ENCODE data around the gene LIMS1.

The LIMS1 gene

DNA sequence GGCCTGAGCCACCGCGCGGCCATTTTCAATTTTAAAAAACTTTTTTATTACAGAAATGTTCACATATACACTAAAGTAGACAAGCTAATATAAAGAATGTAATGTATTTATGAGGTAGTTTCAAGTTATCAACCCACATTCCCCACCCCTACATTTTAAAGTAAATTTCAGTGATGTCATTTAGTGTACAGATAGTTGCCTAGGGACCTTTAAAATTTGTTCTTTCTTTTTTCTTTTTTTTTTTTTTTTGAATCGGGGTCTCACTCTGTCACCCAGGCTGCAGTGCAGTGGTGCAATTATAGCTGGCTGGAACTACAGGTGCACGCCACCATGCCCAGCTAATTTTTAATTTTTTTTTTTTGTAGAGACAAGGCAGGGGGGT lies 2.6 kb upstream of the LIMS1 start:
- no peak overlapping the region for H3K9ac ChIP-seq
- H3K9me3 ChIP-seq = no peaks in the 10 kb centered on the region
- no peak overlapping the region for H3K4me3 ChIP-seq
- no peak overlapping the region for H3K27ac ChIP-seq
- no peaks in the 10 kb centered on the region for H3K36me3 ChIP-seq
- H3K4me1 ChIP-seq = peaks cover 40% of the 10 kb centered on the region
- peak overlapping the region; percentile 58; the same call in 1 of the 2 replicates for H3K4me2 ChIP-seq
- peaks cover 18% of the 10 kb centered on the region for H4K20me1 ChIP-seq
- TF ChIP-seq Cebpa-rat (IDR thresholded peaks at IDR 0.05) = no peak
- H3K27me3 ChIP-seq = no peaks in the 10 kb centered on the region

DNA sequence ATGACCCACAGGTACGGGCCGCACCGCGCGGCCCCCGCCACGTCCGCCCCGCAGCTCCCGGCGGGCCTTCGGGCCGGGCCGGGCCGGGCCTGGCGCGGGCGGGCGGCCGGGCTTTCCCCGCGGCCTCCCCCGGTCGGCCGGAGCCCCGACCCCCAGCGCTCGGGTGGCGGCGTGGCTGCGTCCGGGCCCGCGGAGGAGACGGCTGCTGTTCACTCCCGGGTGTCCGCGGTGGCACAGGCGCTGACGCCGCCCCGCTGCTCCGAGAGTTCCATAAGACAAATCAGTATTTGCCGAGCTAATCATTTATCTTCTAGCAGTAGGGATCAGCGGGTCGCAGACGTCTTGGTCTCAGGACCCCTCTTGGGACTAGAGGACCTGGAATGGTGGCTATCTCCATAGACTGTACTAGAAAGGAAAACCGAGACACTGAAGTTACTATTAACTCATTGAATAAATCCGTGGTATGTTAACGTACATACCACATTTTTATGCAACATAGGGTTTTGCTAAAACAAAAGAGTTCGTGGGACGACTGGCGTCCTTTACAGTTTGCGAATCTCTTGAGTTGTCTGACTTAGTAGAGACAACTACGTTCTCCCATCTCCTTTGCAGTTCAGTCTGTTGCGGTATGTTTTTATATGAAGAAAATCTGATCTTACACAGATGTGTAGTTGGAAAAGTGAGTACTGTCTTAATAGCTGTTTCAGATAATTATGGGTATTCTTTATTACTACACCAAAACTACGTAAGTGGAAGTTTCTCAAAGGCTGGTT lies 500 bp downstream of the LIMS1 start:
- Histone ChIP-seq H3K9ac (peak overlapping the region; percentile 96), H3K4me1 (peaks cover 44% of the 10 kb centered on the region), H3K4me2 (peak overlapping the region; percentile 90), H3K27me3 (no peaks in the 10 kb centered on the region), H3K4me3 (peak overlapping the region; percentile 95), H3K27ac (peak overlapping the region; percentile 96), H3K36me3 (peaks cover 8% of the 10 kb centered on the region; the same call in 1 of the 2 replicates), H4K20me1 (peaks cover 49% of the 10 kb centered on the region), H3K9me3 (no peaks in the 10 kb centered on the region)
- no peak for TF ChIP-seq Cebpa-rat (IDR thresholded peaks at IDR 0.05)

DNA sequence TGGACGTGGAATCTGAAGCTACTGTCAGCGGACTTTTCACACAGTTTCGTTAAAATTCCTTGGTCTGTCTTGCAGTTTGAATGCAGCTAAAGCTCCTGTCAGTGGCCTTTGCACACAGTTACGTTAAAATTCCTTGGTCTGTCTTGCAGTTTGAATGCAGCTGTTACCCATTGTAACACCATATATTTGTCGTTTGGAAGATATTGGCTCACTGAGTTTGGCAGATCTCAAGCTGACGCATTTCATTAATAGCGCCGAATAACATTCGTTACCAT lies 1.0 kb downstream of the LIMS1 start:
- TF ChIP-seq Cebpa-rat (IDR thresholded peaks at IDR 0.05) = no peak
- Histone ChIP-seq H3K36me3 (peaks cover 8% of the 10 kb centered on the region; the same call in 1 of the 2 replicates), H3K9me3 (no peaks in the 10 kb centered on the region), H4K20me1 (peaks cover 54% of the 10 kb centered on the region), H3K4me2 (peak overlapping the region; percentile 90), H3K27ac (peak overlapping the region; percentile 96; the same call in 1 of the 2 replicates), H3K9ac (peak overlapping the region; percentile 96), H3K27me3 (no peaks in the 10 kb centered on the region), H3K4me1 (peaks cover 44% of the 10 kb centered on the region), H3K4me3 (peak overlapping the region; percentile 95)

DNA sequence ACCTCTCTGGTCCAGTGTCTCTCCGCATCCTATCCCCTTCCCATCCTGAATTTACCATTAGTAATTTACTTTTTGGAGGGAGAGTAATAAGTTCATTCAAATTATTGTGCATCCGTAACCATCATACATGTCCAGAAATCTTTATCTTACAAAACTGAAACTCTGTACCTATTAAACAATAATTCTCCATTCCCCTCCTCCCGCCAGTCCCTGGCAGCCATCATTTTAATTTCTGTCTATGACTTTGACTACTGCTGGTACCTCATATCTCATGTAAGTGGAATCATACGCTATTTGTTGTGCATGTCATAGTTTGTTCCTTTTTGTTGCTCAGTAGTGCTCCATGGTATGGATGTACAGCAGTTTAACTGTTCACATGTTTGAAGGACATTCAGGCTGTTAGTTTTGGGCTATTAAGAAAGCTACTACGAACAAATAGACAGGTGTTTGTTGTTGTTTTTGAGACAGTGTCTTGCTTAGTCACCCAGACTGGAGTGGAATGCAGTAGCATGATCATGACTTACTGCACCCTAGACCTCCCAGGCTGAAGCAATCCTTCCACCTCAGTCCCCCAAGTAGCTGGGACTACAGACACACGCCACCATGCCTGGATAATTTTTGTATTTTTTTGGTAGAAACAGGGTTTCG lies 2.0 kb downstream of the LIMS1 start:
- Histone ChIP-seq H3K4me3 (no peak overlapping the region), H3K4me1 (peaks cover 45% of the 10 kb centered on the region), H4K20me1 (peaks cover 64% of the 10 kb centered on the region), H3K9ac (0 out of 2 replicates have a peak overlapping the region, but pooled peaks have one; percentile 21), H3K9me3 (no peaks in the 10 kb centered on the region), H3K4me2 (peak overlapping the region; percentile 90), H3K27me3 (no peaks in the 10 kb centered on the region), H3K36me3 (peaks cover 9% of the 10 kb centered on the region; the same call in 1 of the 2 replicates), H3K27ac (no peak overlapping the region)
- TF ChIP-seq Cebpa-rat (IDR thresholded peaks at IDR 0.05) = no peak

DNA sequence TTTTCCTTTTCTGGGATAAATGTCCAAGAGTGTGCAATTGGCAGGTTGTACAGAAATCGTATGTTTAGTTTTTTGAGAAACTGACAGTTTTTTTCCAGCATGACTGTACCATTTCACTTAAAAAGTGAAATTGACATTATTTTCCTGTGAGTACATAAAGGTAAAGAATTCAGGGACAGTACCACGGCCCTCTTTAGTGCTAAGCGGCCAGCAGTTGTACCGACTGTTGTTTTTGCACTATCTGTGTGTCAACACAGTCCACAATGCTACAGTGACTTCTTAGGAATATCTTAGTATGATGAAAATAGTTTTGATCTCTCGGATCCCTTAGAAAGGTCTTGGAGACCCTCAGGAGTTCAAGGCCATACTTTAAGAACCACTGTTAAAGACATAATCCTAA lies 2.6 kb downstream of the LIMS1 start:
- peaks cover 40% of the 10 kb centered on the region for H3K4me1 ChIP-seq
- H3K27me3 ChIP-seq = no peaks in the 10 kb centered on the region
- H3K9me3 ChIP-seq = no peaks in the 10 kb centered on the region
- no peak overlapping the region for H3K27ac ChIP-seq
- peak overlapping the region; percentile 90; the same call in 1 of the 2 replicates for H3K4me2 ChIP-seq
- peaks cover 66% of the 10 kb centered on the region for H4K20me1 ChIP-seq
- H3K9ac ChIP-seq = 0 out of 2 replicates have a peak overlapping the region, but pooled peaks have one; percentile 21
- no peak for TF ChIP-seq Cebpa-rat (IDR thresholded peaks at IDR 0.05)
- H3K36me3 ChIP-seq = peaks cover 14% of the 10 kb centered on the region; the same call in 1 of the 2 replicates
- no peak overlapping the region for H3K4me3 ChIP-seq

DNA sequence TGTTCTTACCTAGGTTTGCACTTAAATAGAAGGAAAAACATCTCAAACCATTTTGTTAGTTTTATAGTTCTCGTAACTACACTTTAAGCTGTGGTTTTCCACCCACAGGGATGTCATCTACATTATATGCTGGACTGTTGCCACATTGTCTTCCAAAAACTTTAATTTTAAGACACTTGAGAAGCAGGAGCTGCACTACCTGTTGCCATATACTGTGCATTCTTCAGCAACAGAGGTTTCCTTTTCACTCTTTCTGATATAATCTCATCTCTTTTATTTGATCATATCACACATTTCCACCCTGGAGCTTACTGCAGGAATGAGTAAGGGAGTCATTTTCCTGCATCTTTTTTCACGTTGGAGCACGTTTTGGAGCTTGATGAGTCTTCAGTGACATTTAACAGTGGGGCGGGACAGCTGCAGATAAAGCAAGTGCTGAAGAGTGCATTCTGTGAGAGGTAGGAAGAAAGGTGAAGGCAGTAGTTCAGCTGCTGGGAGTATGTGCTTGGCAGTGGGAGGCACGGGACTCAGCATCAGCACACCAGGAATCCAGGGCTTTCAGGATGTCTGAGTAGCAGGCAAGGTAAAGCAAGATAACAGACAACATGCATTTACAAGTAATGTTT lies 3.8 kb downstream of the LIMS1 start:
- Histone ChIP-seq H3K4me1 (peaks cover 32% of the 10 kb centered on the region), H3K36me3 (peaks cover 25% of the 10 kb centered on the region), H3K4me3 (no peak overlapping the region), H3K27ac (no peak overlapping the region), H3K27me3 (no peaks in the 10 kb centered on the region), H3K4me2 (no peak overlapping the region), H3K9ac (no peak overlapping the region), H3K9me3 (peaks cover 10% of the 10 kb centered on the region), H4K20me1 (peaks cover 66% of the 10 kb centered on the region)
- TF ChIP-seq Cebpa-rat (IDR thresholded peaks at IDR 0.05) = no peak

DNA sequence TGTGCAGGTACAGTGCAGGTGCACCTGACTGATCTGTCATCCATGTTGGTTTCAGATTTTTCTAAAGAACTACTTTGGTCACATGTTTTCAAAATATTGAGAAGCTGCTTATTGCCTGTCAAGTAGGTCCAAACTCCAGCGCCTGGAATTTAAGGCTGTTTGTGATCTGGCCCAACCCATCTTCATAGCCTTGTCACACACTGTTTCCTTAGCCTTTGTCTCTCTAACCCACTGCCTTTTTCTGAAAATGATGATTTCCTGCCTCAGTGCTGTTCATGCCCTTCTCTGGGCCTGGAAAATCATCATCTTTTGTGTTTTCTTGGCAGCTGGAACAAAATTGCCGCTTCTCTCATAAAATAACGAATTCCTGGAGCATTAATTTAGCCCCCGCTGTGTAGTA lies 7.2 kb downstream of the LIMS1 start:
- Histone ChIP-seq H3K4me1 (peaks cover 17% of the 10 kb centered on the region), H3K36me3 (peaks cover 46% of the 10 kb centered on the region), H3K9ac (no peak overlapping the region), H3K4me2 (no peak overlapping the region), H3K27ac (no peak overlapping the region), H4K20me1 (peaks cover 51% of the 10 kb centered on the region), H3K9me3 (peaks cover 30% of the 10 kb centered on the region), H3K27me3 (no peaks in the 10 kb centered on the region), H3K4me3 (no peak overlapping the region)
- TF ChIP-seq Cebpa-rat (IDR thresholded peaks at IDR 0.05) = no peak

DNA sequence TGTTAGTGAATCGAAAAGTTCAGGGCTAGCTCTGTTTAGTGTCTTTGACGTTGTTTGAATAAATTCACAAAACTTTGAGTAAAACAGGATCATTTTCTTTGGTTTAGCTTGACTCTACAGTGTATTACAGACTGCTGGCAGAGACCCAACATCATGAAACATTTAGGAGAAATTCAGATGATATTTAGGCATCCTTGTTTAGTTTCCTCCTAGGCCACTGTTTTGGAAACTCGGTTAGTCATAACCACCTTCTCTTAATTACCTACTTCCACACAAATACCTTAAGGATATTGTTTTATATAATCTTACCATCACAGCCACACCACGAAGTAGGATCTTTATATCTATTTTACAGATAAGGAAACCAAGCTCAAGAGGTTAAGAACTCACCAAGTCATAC lies 7.8 kb downstream of the LIMS1 start:
- H3K4me2 ChIP-seq = no peak overlapping the region
- H3K4me1 ChIP-seq = peaks cover 10% of the 10 kb centered on the region
- peaks cover 49% of the 10 kb centered on the region for H3K36me3 ChIP-seq
- no peak overlapping the region for H3K4me3 ChIP-seq
- no peaks in the 10 kb centered on the region for H3K27me3 ChIP-seq
- no peak for TF ChIP-seq Cebpa-rat (IDR thresholded peaks at IDR 0.05)
- no peak overlapping the region for H3K9ac ChIP-seq
- H3K9me3 ChIP-seq = peaks cover 30% of the 10 kb centered on the region
- H3K27ac ChIP-seq = no peak overlapping the region
- H4K20me1 ChIP-seq = peaks cover 50% of the 10 kb centered on the region

DNA sequence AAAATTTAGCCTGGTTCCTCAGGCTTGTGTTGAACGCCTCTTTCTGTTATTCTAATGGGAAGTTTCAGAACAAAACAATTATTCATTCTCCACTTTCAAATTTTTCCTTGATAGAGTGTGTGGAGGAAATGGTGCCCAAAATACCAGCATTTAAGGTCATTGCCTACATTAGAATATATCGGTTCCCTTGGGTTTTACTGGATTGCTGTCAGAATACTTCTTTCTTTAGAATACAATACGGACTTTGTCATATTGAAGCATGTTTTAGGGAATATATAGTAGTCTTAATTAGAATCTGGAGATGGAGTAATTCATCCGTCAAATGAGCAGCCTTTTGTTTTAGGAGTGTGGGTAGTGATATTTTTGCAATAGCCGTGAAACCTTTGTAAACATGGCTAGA lies 13.3 kb downstream of the LIMS1 start:
- Histone ChIP-seq H3K27ac (no peak overlapping the region), H3K4me2 (no peak overlapping the region), H3K9ac (no peak overlapping the region), H4K20me1 (peaks cover 24% of the 10 kb centered on the region; the same call in 1 of the 2 replicates), H3K4me3 (no peak overlapping the region), H3K27me3 (no peaks in the 10 kb centered on the region), H3K36me3 (peaks cover 32% of the 10 kb centered on the region), H3K4me1 (no peaks in the 10 kb centered on the region), H3K9me3 (peaks cover 25% of the 10 kb centered on the region)
- no peak for TF ChIP-seq Cebpa-rat (IDR thresholded peaks at IDR 0.05)
